MM.1S (cell line): ENCODE results near the gene SPANXN5.
"Not testable (repeated sequence)": the region's sequence is repeated elsewhere in the genome, so short reads cannot be mapped to it uniquely, and the experiment has no call there.

ENCODE experiments used
- DNase-seq: peaks from one replicate; pipeline ENCODE4 v3.0.0-alpha.2; 2015
- H2AFZ ChIP-seq: fragments of 300-600 bp; sonication (generic); 2 replicates; pipeline ENCODE4 v1.6.0; 2016; ENCODE audit warnings: antibody characterized with exemption, low read length
- H3F3A ChIP-seq: fragments of 300-600 bp; sonication (generic); 2 replicates; pipeline ENCODE4 v1.6.1; 2016; ENCODE audit warnings: mild to moderate bottlenecking, antibody characterized with exemption, low read length, moderate library complexity, mixed read lengths; ENCODE audit not compliant: insufficient read depth
- H3K27ac ChIP-seq: fragments of 300-600 bp; sonication (generic); 2 replicates; pipeline ENCODE4 v1.5.1; 2016; ENCODE audit warnings: mild to moderate bottlenecking, low read length
- H3K27me3 ChIP-seq: fragments of 300-600 bp; sonication (generic); replicated peaks from 2 replicates; pipeline ENCODE4 v1.6.0; 2016; ENCODE audit warnings: low read length; ENCODE audit not compliant: insufficient read depth
- H3K36me3 ChIP-seq: fragments of 300-600 bp; sonication (generic); replicated peaks from 2 replicates; pipeline ENCODE4 v1.6.1; 2016; ENCODE audit warnings: mild to moderate bottlenecking, low read length, mixed read lengths; ENCODE audit not compliant: insufficient read depth
- H3K4me1 ChIP-seq: fragments of 300-600 bp; sonication (generic); 2 replicates; pipeline ENCODE4 v1.6.1; 2016; ENCODE audit warnings: low read length, mixed read lengths
- H3K4me2 ChIP-seq: fragments of 300-600 bp; sonication (generic); 2 replicates; pipeline ENCODE4 v1.6.0; 2016; ENCODE audit warnings: low read depth, low read length
- H3K4me3 ChIP-seq: fragments of 300-600 bp; sonication (generic); 2 replicates; pipeline ENCODE4 v1.5.1; 2016; ENCODE audit warnings: low read length, mixed read lengths
- H3K79me2 ChIP-seq: fragments of 300-600 bp; sonication (generic); 2 replicates; pipeline ENCODE4 v1.6.1; 2016; ENCODE audit warnings: mixed run types, low read length, mixed read lengths
- H3K9ac ChIP-seq: fragments of 300-600 bp; sonication (generic); 2 replicates; pipeline ENCODE4 v1.6.1; 2016; ENCODE audit warnings: low read length, mixed read lengths
- H3K9me2 ChIP-seq: fragments of 300-600 bp; sonication (generic); replicated peaks from 2 replicates; pipeline ENCODE4 v1.6.1; 2016; ENCODE audit warnings: mild to moderate bottlenecking, low read length, mixed read lengths; ENCODE audit not compliant: insufficient read depth
- H3K9me3 ChIP-seq: fragments of 300-600 bp; sonication (generic); replicated peaks from 2 replicates; pipeline ENCODE4 v1.6.1; 2016; ENCODE audit warnings: mild to moderate bottlenecking, low read length, mixed read lengths; ENCODE audit not compliant: insufficient read depth
- H4K20me1 ChIP-seq: fragments of 300-600 bp; sonication (generic); 2 replicates; pipeline ENCODE4 v1.6.1; 2016; ENCODE audit warnings: mild to moderate bottlenecking, low read length, moderate library complexity, mixed read lengths; ENCODE audit not compliant: insufficient read depth
- EZH2 ChIP-seq: fragments of 300-600 bp; sonication (generic); optimal IDR thresholded peaks from 2 replicates; pipeline ENCODE3; 2017; ENCODE audit warnings: low read depth, mild to moderate bottlenecking, antibody characterized with exemption, low read length, mixed read lengths
- EZH2phosphoT487 ChIP-seq: fragments of 300-600 bp; sonication (generic); IDR thresholded peaks from 2 replicates; pipeline ENCODE4 v1.6.1; 2018; ENCODE audit warnings: antibody characterized with exemption, low read length
- TF ChIP-seq, protein P1 (sequence below): fragments of 300-600 bp; sonication (generic); IDR thresholded peaks from 2 replicates; pipeline ENCODE4 v1.5.1; 2016; ENCODE audit warnings: antibody characterized with exemption, low read length, mixed read lengths

SPANXN5 gene

GRCh38 chrX:52811065-52811625 is 13.9 kb upstream of the SPANXN5 start, which contains the start of gene XAGE5:
Gene XAGE5 (plus strand): TSS chrX:52811287. CDS start chrX:52812567, 1,280 bp downstream.
- Histone ChIP-seq H3K9me2 (no peaks in the 10 kb centered on the region), H3K9ac (no peak within 1 kb of the TSS), H3K79me2 (no peaks in the 10 kb centered on the region), H3K4me1 (no peaks in the 10 kb centered on the region), H3F3A (no peaks in the 10 kb centered on the region), H4K20me1 (no peaks in the 10 kb centered on the region), H3K9me3 (no peaks in the 10 kb centered on the region), H3K4me3 (no peak within 1 kb of the TSS), H3K36me3 (no peaks in the 10 kb centered on the region), H3K27me3 (no peaks in the 10 kb centered on the region), H3K4me2 (no peak within 1 kb of the TSS), H3K27ac (no peak within 1 kb of the TSS), H2AFZ (no peak within 1 kb of the TSS)
- DNase-seq, result no peak
- TF ChIP-seq, protein P1, sequence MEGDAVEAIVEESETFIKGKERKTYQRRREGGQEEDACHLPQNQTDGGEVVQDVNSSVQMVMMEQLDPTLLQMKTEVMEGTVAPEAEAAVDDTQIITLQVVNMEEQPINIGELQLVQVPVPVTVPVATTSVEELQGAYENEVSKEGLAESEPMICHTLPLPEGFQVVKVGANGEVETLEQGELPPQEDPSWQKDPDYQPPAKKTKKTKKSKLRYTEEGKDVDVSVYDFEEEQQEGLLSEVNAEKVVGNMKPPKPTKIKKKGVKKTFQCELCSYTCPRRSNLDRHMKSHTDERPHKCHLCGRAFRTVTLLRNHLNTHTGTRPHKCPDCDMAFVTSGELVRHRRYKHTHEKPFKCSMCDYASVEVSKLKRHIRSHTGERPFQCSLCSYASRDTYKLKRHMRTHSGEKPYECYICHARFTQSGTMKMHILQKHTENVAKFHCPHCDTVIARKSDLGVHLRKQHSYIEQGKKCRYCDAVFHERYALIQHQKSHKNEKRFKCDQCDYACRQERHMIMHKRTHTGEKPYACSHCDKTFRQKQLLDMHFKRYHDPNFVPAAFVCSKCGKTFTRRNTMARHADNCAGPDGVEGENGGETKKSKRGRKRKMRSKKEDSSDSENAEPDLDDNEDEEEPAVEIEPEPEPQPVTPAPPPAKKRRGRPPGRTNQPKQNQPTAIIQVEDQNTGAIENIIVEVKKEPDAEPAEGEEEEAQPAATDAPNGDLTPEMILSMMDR, result no peak
- TF ChIP-seq EZH2phosphoT487 (no peak), EZH2 (no peak)

DNA sequence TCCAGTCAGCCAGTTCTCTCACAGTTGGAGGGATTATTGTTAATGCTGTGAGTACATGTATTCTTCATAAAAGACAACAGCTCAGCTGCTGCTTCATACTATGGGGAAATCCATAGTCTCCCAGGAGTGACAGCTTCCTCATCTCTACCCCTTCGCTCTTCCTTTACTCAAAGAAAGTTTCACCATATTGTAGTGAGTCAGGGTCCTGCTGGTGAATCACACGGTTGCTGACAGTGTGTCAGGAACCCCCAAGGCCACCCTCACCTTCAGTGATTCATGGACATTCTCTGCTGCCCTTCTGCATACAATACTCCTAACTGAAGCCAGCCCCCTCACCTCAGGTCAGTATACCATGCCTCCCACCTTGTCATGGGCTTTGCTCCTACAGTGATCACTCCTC is 7.6 kb upstream of the SPANXN5 start:
- not testable (repeated sequence) for H3K4me1 ChIP-seq, H3K27ac ChIP-seq, H3K36me3 ChIP-seq, H3K9me2 ChIP-seq, H4K20me1 ChIP-seq, H3K4me2 ChIP-seq, DNase-seq, H2AFZ ChIP-seq, H3K79me2 ChIP-seq, H3F3A ChIP-seq, H3K27me3 ChIP-seq, H3K9me3 ChIP-seq, H3K4me3 ChIP-seq, H3K9ac ChIP-seq

GRCh38 chrX:52773504-52773903 is 23.7 kb downstream of the SPANXN5 start:
- not testable (repeated sequence) for H3K9me2 ChIP-seq, H3K9ac ChIP-seq, H3K79me2 ChIP-seq, H3F3A ChIP-seq, H3K9me3 ChIP-seq, H2AFZ ChIP-seq, H3K27me3 ChIP-seq, H3K4me2 ChIP-seq, H3K36me3 ChIP-seq, H3K4me1 ChIP-seq, DNase-seq, H4K20me1 ChIP-seq, H3K27ac ChIP-seq, H3K4me3 ChIP-seq

- H3K9me3 ChIP-seq, H3K4me2 ChIP-seq, H3K9ac ChIP-seq, H2AFZ ChIP-seq, H3K27ac ChIP-seq, H3K4me3 ChIP-seq, DNase-seq, H3K27me3 ChIP-seq, H3F3A ChIP-seq, H3K9me2 ChIP-seq, H3K79me2 ChIP-seq, H4K20me1 ChIP-seq, H3K36me3 ChIP-seq, H3K4me1 ChIP-seq: not testable (repeated sequence)
Measured at GRCh38 chrX:52765983-52766382, 31.2 kb downstream of the SPANXN5 start.

DNA sequence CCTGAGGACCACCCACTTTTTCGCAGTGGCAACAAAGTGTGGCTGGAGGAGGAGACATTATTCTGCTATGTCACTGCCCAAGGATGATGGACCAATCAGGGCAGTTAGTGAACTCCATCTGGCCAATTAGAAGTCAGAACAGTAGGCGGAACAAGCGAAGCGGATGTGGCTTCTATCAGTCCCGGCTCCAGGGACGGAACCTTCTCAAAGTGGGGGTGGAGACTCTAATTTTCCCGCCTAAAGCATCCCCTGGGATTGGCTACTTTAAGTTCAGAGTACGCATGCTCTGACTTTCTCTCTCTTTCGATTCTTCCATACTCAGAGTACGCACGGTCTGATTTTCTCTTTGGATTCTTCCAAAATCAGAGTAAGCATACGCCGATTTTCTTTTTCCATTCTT is 46.3 kb downstream of the SPANXN5 start, which contains the start of gene SSX2B:
TSS of gene SSX2B (plus strand) at position 301 of the 400 bp plus-strand sequence. CDS start 1,429 bp downstream, outside the sequence.
- H3K4me1 ChIP-seq, H3K27ac ChIP-seq, H3K9me2 ChIP-seq, H3K36me3 ChIP-seq, H3K4me3 ChIP-seq, H3K4me2 ChIP-seq, H3K9ac ChIP-seq, H2AFZ ChIP-seq, H4K20me1 ChIP-seq, H3K9me3 ChIP-seq, H3K27me3 ChIP-seq, H3F3A ChIP-seq, H3K79me2 ChIP-seq, DNase-seq: not testable (repeated sequence)
